H9 (cell line): ENCODE data around the gene DNAI2. TPM values are rescaled to one million over a fixed set of nuclear protein-coding genes. Genes with fewer than 3 reads are reported as not detected.
A peak's percentile ranks its signal among the peaks of the same experiment; 100 is the strongest.

Experiments used
- DNase-seq: peaks from one replicate; pipeline ENCODE4 v3.0.0-alpha.2; 2017
- H2AFZ ChIP-seq: one replicate; pipeline ENCODE4 v1.6.1; 2013; ENCODE audit warnings: mild to moderate bottlenecking, low read length, control low read depth, moderate library complexity
- H2AK5ac ChIP-seq: 2 replicates; pipeline ENCODE4 v1.6.1; 2013; ENCODE audit warnings: low read length, control low read depth, mixed read lengths; ENCODE audit not compliant: insufficient read length
- H2BK120ac ChIP-seq: one replicate; pipeline ENCODE4 v1.6.1; 2013; ENCODE audit warnings: low read depth, mild to moderate bottlenecking, low read length, control low read depth, inconsistent platforms; ENCODE audit not compliant: poor library complexity, severe bottlenecking
- H2BK12ac ChIP-seq: 2 replicates; pipeline ENCODE4 v1.6.1; 2013; ENCODE audit warnings: low read length, control low read depth, mixed read lengths, low read depth; ENCODE audit not compliant: insufficient read length
- H2BK15ac ChIP-seq: 2 replicates; pipeline ENCODE4 v1.6.1; 2013; ENCODE audit warnings: low read depth, low read length, control low read depth
- H2BK20ac ChIP-seq: one replicate; pipeline ENCODE4 v1.6.1; 2013; ENCODE audit warnings: low read depth, mild to moderate bottlenecking, low read length, control low read depth, inconsistent platforms; ENCODE audit not compliant: poor library complexity, severe bottlenecking
- H2BK5ac ChIP-seq: 2 replicates; pipeline ENCODE4 v1.6.1; 2013; ENCODE audit warnings: low read length, control low read depth, mixed read lengths; ENCODE audit not compliant: insufficient read length
- H3K14ac ChIP-seq: 2 replicates; pipeline ENCODE4 v1.6.1; 2013; ENCODE audit warnings: low read length, control low read depth; ENCODE audit not compliant: insufficient read depth
- H3K18ac ChIP-seq: 2 replicates; pipeline ENCODE4 v1.6.1; 2013; ENCODE audit warnings: low read depth, mild to moderate bottlenecking, mixed read lengths, low read length, control low read depth; ENCODE audit not compliant: insufficient read length
- H3K23ac ChIP-seq: 2 replicates; pipeline ENCODE4 v1.6.1; 2013; ENCODE audit warnings: low read length, control low read depth, mixed read lengths, low read depth; ENCODE audit not compliant: insufficient read length
- H3K23me2 ChIP-seq: 2 replicates; pipeline ENCODE4 v1.6.1; 2013; ENCODE audit warnings: low read depth, mild to moderate bottlenecking, mixed read lengths, low read length, control low read depth; ENCODE audit not compliant: insufficient read length, poor library complexity, severe bottlenecking
- H3K27ac ChIP-seq: 2 replicates; pipeline ENCODE4 v1.5.1; 2013; ENCODE audit warnings: low read length, control low read depth, mixed read lengths, low read depth; ENCODE audit not compliant: insufficient read length
- H3K27me3 ChIP-seq: 2 replicates; pipeline ENCODE4 v1.6.1; 2013; ENCODE audit warnings: low read length, control low read depth, inconsistent platforms; ENCODE audit not compliant: insufficient read depth
- H3K4ac ChIP-seq: 2 replicates; pipeline ENCODE4 v1.6.1; 2013; ENCODE audit warnings: low read depth, mild to moderate bottlenecking, control low read depth, inconsistent platforms, low read length, moderate library complexity
- H3K4me1 ChIP-seq: 2 replicates; pipeline ENCODE4 v1.6.1; 2013; ENCODE audit warnings: low read length, control low read depth, inconsistent platforms; ENCODE audit not compliant: insufficient read depth
- H3K4me2 ChIP-seq: 2 replicates; pipeline ENCODE4 v1.6.1; 2013; ENCODE audit warnings: low read length, control low read depth, mixed read lengths; ENCODE audit not compliant: insufficient read length, insufficient read depth
- H3K56ac ChIP-seq: 2 replicates; pipeline ENCODE4 v1.6.1; 2013; ENCODE audit warnings: low read depth, mild to moderate bottlenecking, mixed read lengths, low read length, control low read depth; ENCODE audit not compliant: insufficient read length
- H3K79me1 ChIP-seq: 2 replicates; pipeline ENCODE4 v1.6.1; 2013; ENCODE audit warnings: low read depth, mild to moderate bottlenecking, moderate library complexity, low read length, control low read depth, inconsistent platforms; ENCODE audit not compliant: insufficient read depth, poor library complexity, severe bottlenecking
- H3K79me2 ChIP-seq: 2 replicates; pipeline ENCODE4 v1.6.1; 2013; ENCODE audit warnings: low read length, control low read depth, inconsistent platforms; ENCODE audit not compliant: insufficient read depth
- H3K9ac ChIP-seq: 2 replicates; pipeline ENCODE4 v1.6.1; 2013; ENCODE audit warnings: low read length, control low read depth, mixed read lengths; ENCODE audit not compliant: insufficient read length; ENCODE audit errors: extremely low read depth
- H3K9me3 ChIP-seq: one replicate; pipeline ENCODE4 v1.6.1; 2013; ENCODE audit warnings: low read depth, low read length, inconsistent platforms; ENCODE audit not compliant: control insufficient read depth
- H3T11ph ChIP-seq: one replicate; pipeline ENCODE4 v1.6.1; 2013; ENCODE audit warnings: mild to moderate bottlenecking, low read length, control low read depth, inconsistent platforms
- H4K20me1 ChIP-seq: one replicate; pipeline ENCODE4 v1.6.1; 2013; ENCODE audit not compliant: control insufficient read depth, insufficient read length, insufficient read depth
- H4K5ac ChIP-seq: 2 replicates; pipeline ENCODE4 v1.6.1; 2013; ENCODE audit warnings: low read depth, mild to moderate bottlenecking, mixed read lengths, low read length, control low read depth; ENCODE audit not compliant: insufficient read length
- H4K8ac ChIP-seq: replicated peaks from 2 replicates; pipeline ENCODE4 v1.6.1; 2013; ENCODE audit warnings: low read length, control low read depth, mixed read lengths, low read depth; ENCODE audit not compliant: insufficient read length
- H4K91ac ChIP-seq: 2 replicates; pipeline ENCODE4 v1.6.1; 2013; ENCODE audit warnings: low read depth, mild to moderate bottlenecking, moderate library complexity, mixed read lengths, low read length, control low read depth; ENCODE audit not compliant: insufficient read length
- H3K27ac Mint-ChIP-seq, 3 experiments: 2 replicates in 2 of 3; 3 replicates in 1 of 3; pipeline ENCODE4 v1.8.0; 2020 to 2021; ENCODE audit warnings: mixed read lengths in 3 of 3, mild to moderate bottlenecking in 1 of 3, moderate library complexity in 1 of 3
- H3K27me3 Mint-ChIP-seq: 2 replicates; pipeline ENCODE4 v1.8.0; 2021; ENCODE audit warnings: low read depth, mild to moderate bottlenecking, moderate library complexity, mixed read lengths
- H3K36me3 Mint-ChIP-seq, 3 experiments: 2 replicates in 2 of 3; 3 replicates in 1 of 3; pipeline ENCODE4 v1.8.0; 2020 to 2021; ENCODE audit warnings: low read depth in 3 of 3, mixed read lengths in 3 of 3; ENCODE audit not compliant: insufficient read depth in 1 of 3
- H3K4me1 Mint-ChIP-seq, 2 experiments: 2 replicates each; pipeline ENCODE4 v1.8.0; 2020; ENCODE audit warnings: mixed read lengths in 2 of 2
- H3K4me3 Mint-ChIP-seq, 2 experiments: 2 replicates in 1 of 2; 3 replicates in 1 of 2; pipeline ENCODE4 v1.8.0; 2020 to 2021; ENCODE audit warnings: mild to moderate bottlenecking in 2 of 2, mixed read lengths in 2 of 2, moderate library complexity in 1 of 2
- H3K9me3 Mint-ChIP-seq, 2 experiments: 2 replicates in 1 of 2; 3 replicates in 1 of 2; pipeline ENCODE4 v1.8.0; 2020; ENCODE audit warnings: mild to moderate bottlenecking in 2 of 2, mixed read lengths in 2 of 2, moderate library complexity in 1 of 2
- WGBS: extraction: QIAGEN DNeasy Blood & Tissue Kit; methylation state at CpG from one replicate; pipeline ENCODE4 v1.1.7; 2013; ENCODE audit warnings: missing lambda C conversion rate, low lambda C conversion rate, mixed read lengths; ENCODE audit not compliant: insufficient read length; ENCODE audit errors: extremely low coverage; 5-methylcytosine and 5-hydroxymethylcytosine counted together
- total RNA-seq: library from RNA; stranded (reverse); gene quantifications from 2 replicates; pipeline ENCODE4 v1.2.1, GENCODE V29; 2021
- TF ChIP-seq, protein P1 (sequence below): fragments of 200-600 bp; sonication (generic); conservative IDR thresholded peaks from 3 replicates; pipeline ENCODE4 v1.8.0; 2021; ENCODE audit warnings: antibody characterized with exemption, mild to moderate bottlenecking

DNAI2 gene
- total RNA-seq, 1 experiment from 2014 or later = not detected

- Histone ChIP-seq H3K4ac (no peak overlapping the region), H3K27me3 (no peaks in the 10 kb centered on the region), H3K79me2 (no peaks in the 10 kb centered on the region), H4K8ac (no peak overlapping the region), H3K9me3 (no peaks in the 10 kb centered on the region), H3K9ac (no peak overlapping the region), H3K27ac (no peak overlapping the region), H2BK5ac (no peak overlapping the region), H2AK5ac (no peak overlapping the region), H3T11ph (no peak overlapping the region), H3K18ac (no peak overlapping the region), H3K23ac (no peak overlapping the region), H2BK120ac (no peak overlapping the region), H3K14ac (no peak overlapping the region), H3K4me1 (peaks cover 2% of the 10 kb centered on the region), H4K91ac (no peak overlapping the region), H4K20me1 (no peaks in the 10 kb centered on the region), H4K5ac (no peak overlapping the region), H2BK12ac (no peak overlapping the region), H2BK15ac (no peak overlapping the region), H3K79me1 (no peaks in the 10 kb centered on the region), H3K23me2 (peaks cover 4% of the 10 kb centered on the region), H3K56ac (no peak overlapping the region), H3K4me2 (no peak overlapping the region), H2AFZ (no peak overlapping the region), H2BK20ac (no peak overlapping the region)
- TF ChIP-seq, protein P1, sequence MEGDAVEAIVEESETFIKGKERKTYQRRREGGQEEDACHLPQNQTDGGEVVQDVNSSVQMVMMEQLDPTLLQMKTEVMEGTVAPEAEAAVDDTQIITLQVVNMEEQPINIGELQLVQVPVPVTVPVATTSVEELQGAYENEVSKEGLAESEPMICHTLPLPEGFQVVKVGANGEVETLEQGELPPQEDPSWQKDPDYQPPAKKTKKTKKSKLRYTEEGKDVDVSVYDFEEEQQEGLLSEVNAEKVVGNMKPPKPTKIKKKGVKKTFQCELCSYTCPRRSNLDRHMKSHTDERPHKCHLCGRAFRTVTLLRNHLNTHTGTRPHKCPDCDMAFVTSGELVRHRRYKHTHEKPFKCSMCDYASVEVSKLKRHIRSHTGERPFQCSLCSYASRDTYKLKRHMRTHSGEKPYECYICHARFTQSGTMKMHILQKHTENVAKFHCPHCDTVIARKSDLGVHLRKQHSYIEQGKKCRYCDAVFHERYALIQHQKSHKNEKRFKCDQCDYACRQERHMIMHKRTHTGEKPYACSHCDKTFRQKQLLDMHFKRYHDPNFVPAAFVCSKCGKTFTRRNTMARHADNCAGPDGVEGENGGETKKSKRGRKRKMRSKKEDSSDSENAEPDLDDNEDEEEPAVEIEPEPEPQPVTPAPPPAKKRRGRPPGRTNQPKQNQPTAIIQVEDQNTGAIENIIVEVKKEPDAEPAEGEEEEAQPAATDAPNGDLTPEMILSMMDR = no peak
- H3K9me3 Mint-ChIP-seq = peaks cover 9 to 18% of the 10 kb centered on the region in 2 experiments
- no peak for DNase-seq
- peaks cover 28% of the 10 kb centered on the region for H3K27me3 Mint-ChIP-seq
- peaks cover 3 to 17% (median 16%) of the 10 kb centered on the region in 3 experiments; a peak in 6 of 7 replicates for H3K36me3 Mint-ChIP-seq
- H3K4me3 Mint-ChIP-seq = 0 out of 5 replicates have a peak overlapping the region, but pooled peaks of 1 of the 2 experiments have one; percentile 12
- H3K27ac Mint-ChIP-seq = no peak overlapping the region
- H3K4me1 Mint-ChIP-seq = peaks cover 34 to 50% of the 10 kb centered on the region in 2 experiments
- no CpG with 5 or more reads among the region's 6 CpGs for WGBS
These were observed 29.5 kb upstream of the DNAI2 start for GRCh38 chr17:74244548-74244947.
